HG02588 (cell line): ENCODE data around the gene TMEM106A.
"Not testable (repeated sequence)": the region's sequence is repeated elsewhere in the genome, so short reads cannot be mapped to it uniquely, and the experiment has no call there.

Experiments
- ATAC-seq: cut with Tn5 transposase; IDR thresholded peaks from one replicate; pipeline ENCODE4 v1.9.1; 2021; ENCODE audit warnings: mild to moderate bottlenecking, moderate library complexity; ENCODE audit not compliant: unreplicated experiment

Gene TMEM106A

GRCh38 chr17:43211480-43212402 lies at the start of gene TMEM106A:
Gene TMEM106A (plus strand): TSS chr17:43211875. CDS start chr17:43213042, 1,167 bp downstream.
- peak; percentile 76 for ATAC-seq

- ATAC-seq = not testable (repeated sequence)
Observed at GRCh38 chr17:43165971-43166370, 45.7 kb upstream of the TMEM106A start.

- ATAC-seq = peak; percentile 13
Observed at GRCh38 chr17:43169561-43170139, 42.0 kb upstream of the TMEM106A start.

GRCh38 chr17:43170140-43170765 lies 41.4 kb upstream of the TMEM106A start:
- peak; percentile 64 for ATAC-seq

- peak; percentile 78 for ATAC-seq
Observed at GRCh38 chr17:43170766-43171585, 40.7 kb upstream of the TMEM106A start, which contains the start of gene NBR1. Gene NBR1 (plus strand): TSS chr17:43171214. CDS start chr17:43175800, 4,586 bp downstream.

- ATAC-seq = no peak
Observed at GRCh38 chr17:43171586-43172487, 39.8 kb upstream of the TMEM106A start.

- no peak for ATAC-seq
Observed at GRCh38 chr17:43175213-43176118, 36.2 kb upstream of the TMEM106A start.

- no peak for ATAC-seq
Observed at GRCh38 chr17:43176119-43176570, 35.5 kb upstream of the TMEM106A start.

GRCh38 chr17:43183921-43184320 lies 27.8 kb upstream of the TMEM106A start:
- ATAC-seq = no peak

GRCh38 chr17:43186656-43187055 lies 25.0 kb upstream of the TMEM106A start:
- not testable (repeated sequence) for ATAC-seq

- ATAC-seq = no peak
Observed at GRCh38 chr17:43193251-43193650, 18.4 kb upstream of the TMEM106A start.

GRCh38 chr17:43199633-43200032 lies 12.0 kb upstream of the TMEM106A start:
- ATAC-seq = no peak

GRCh38 chr17:43200127-43200526 lies 11.5 kb upstream of the TMEM106A start:
- ATAC-seq = no peak

GRCh38 chr17:43203013-43203412 lies 8.7 kb upstream of the TMEM106A start:
- ATAC-seq = not testable (repeated sequence)

GRCh38 chr17:43210576-43210975 lies 1.1 kb upstream of the TMEM106A start:
- no peak for ATAC-seq

GRCh38 chr17:43211123-43211479 lies 574 bp upstream of the TMEM106A start:
- no peak for ATAC-seq

GRCh38 chr17:43212641-43213490 lies 1.2 kb downstream of the TMEM106A start:
- no peak for ATAC-seq

GRCh38 chr17:43213545-43213944 lies 1.9 kb downstream of the TMEM106A start:
- ATAC-seq = no peak
